NCI-H345 treated with DMSO at 0.1 percent for 48 hours (cell line): Measurements from ENCODE around the gene PTPRN2.
"Not testable (repeated sequence)": the region's sequence is repeated elsewhere in the genome, so short reads cannot be mapped to it uniquely, and the experiment has no call there.

ENCODE experiments used
- DNase-seq: peaks from one replicate; lab custom pipeline; 2025; ENCODE audit not compliant: unreplicated experiment; lab: John Stamatoyannopoulos, UW

Gene PTPRN2

GRCh38 chr7:158534598-158534997, 53.0 kb downstream of the PTPRN2 start:
- no peak for DNase-seq

DNA sequence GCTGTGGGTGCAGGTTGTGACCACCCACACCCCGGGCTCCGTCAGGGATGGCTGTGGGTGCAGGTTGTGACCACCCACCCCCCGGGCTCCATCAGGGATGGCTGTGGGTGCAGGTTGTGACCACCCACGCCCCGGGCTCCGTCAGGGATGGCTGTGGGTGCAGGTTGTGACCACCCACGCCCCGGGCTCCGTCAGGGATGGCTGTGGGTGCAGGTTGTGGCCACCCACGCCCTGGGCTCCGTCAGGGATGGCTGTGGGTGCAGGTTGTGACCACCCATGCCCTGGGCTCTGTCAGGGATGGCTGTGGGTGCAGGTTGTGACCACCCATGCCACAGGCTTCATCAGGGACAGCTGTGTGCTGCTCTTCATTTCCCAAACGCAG, 53.5 kb downstream of the PTPRN2 start:
- DNase-seq: not testable (repeated sequence)

DNA sequence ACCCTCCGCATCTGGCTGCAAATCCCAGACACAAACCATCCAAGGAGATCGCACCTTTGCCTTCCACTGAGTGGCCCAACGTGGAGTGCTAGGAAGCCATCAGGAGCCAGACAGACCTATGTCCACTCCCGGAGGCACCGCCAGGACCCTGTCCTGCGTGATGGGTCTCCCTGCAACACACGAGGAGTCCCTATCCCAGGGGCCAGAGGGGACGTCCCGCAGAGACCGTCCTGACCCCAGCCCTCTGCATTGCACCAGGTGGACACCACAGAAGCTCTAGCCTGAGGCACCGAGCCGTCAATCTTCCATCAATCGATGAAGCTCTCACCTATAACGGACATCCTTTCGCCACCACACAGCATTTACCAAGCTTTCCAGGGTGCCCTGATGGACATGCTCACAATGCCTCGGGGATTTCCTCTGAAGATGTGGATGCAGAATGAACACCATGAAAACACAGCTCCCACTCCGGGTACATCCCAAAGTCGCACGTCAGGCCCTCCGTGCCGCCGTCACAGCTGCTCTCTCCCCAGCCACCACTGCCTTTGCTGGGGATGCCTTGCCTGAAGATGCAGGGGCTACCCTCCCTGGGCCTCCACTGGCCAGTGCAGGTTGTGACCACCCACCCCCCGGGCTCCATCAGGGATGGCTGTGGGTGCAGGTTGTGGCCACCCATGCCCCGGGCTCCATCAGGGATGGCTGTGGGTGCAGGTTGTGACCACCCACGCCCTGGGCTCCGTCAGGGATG, 54.1 kb downstream of the PTPRN2 start:
- DNase-seq: no peak

GRCh38 chr7:158532093-158532627, 55.5 kb downstream of the PTPRN2 start:
- no peak for DNase-seq

DNA sequence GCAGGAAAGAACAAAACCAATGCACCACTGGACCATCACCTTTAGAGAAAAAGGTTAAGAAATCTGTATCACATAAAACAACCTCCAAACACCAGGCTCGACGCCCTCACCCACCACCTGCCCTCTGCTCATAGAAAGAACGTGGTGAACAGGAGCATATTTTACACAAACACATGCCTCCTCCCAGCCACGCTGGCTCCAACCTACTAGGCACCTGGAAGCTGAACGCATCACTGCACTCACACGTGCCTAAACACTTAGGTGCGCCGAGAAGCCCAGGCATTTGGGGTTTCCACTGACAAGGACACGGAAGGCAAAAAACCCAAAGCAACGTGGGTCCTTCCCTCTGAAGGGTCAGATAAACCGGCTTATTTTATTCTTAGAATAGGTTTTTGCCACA, 56.0 kb downstream of the PTPRN2 start:
- DNase-seq: peak; percentile 33

- DNase-seq: peak; percentile 16
Observed at GRCh38 chr7:158530800-158531609, 56.6 kb downstream of the PTPRN2 start.

DNA sequence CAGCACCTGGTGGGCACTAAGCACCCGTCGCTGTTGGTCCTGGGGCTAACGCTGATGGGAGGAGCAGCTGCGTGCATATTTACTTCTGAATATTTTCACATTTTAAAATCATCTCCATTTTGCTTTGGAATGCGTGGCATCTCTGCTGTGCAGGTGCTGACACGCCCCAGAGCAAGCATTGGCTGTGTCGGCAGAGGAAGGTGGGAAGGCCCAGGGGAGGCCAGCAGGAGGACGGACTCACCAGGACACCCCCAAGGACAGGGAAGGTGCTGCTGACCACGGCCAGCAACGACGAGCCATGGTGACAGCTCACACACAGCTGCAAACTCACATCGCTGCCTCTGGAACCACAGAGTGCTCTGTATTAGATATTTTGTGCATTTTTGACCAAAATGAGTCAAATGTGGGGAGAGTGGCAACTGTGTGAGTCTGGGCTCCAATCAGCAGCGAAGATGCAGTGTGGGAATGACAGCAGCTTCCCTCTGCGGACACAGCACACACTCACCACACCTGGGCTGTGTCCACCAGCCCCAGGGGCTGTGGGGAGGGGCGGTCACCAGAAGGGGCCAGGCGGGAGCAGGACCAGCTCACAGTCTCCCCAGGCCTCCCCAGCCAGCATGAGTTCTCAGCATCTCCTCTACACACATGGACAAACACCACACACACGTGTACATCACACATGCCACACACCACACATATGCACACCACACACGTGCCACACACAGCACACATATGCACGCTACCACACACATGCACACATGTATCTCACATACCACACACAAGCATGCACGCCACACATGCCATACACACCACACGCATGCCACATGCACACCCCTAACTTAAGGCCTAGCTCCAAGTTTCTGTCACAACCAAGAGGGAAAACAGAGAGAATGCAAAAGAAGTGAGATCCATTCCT, 58.2 kb downstream of the PTPRN2 start:
- no peak for DNase-seq

- DNase-seq: no peak
Observed at GRCh38 chr7:158527915-158528502, 59.6 kb downstream of the PTPRN2 start.

DNA sequence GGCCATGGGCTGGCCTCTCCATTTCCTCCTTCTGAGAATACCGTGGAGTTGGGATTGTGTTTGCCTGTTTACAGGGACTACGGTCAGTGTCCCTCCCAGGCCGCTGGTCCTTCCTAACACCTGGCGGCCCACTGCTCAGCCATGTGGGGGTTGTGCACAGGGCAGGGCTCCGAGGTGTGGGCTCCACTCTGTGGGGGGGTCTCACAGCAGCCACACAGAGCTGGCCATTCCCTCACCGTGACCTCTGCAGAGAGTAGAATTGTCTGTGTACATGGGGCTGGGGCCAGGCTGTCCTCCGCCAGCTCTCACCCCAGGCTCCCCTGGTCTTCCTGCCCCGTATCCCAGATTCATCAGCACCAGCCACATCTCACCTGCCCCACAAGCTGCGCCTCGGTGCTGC, 60.1 kb downstream of the PTPRN2 start:
- no peak for DNase-seq

DNA sequence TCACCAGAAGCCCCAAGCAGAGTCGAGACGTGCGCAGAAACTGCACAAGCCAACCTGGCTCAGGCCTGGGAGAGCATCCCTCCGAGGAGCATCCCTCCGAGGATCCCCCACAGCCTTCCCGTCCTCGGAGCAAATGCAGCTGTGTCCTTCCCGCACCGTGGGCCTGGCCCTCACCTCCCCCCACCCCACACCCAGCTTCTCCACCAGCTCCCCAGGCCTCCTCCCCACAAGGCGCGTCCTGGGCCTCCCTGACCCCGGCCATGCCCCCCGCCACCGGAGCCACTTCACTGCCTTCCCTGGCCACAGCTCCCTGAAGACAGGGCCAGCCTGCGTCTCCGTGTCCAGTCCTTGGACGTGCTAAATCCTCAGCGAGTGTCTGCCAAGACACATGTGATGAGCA, 60.6 kb downstream of the PTPRN2 start:
- DNase-seq: no peak

DNA sequence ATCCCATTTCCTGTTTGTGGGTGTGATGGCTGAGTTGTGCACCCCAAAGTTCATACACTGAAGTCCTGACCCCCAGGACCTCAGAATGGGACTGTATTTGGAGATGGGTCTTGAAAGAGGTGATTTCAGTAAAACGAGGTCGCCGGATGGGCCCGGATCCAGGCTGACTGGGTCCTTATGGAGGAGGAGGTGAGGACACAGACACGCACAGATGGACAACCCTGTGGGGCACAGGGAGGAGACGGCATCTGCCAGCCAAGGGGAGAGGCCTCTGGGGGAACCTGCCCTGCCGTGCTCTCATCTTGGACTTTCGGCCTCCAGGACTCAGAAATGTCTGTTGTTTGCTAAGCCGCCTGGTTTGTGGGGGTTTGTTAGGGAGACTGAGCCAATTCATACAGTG, 61.1 kb downstream of the PTPRN2 start:
- no peak for DNase-seq

DNA sequence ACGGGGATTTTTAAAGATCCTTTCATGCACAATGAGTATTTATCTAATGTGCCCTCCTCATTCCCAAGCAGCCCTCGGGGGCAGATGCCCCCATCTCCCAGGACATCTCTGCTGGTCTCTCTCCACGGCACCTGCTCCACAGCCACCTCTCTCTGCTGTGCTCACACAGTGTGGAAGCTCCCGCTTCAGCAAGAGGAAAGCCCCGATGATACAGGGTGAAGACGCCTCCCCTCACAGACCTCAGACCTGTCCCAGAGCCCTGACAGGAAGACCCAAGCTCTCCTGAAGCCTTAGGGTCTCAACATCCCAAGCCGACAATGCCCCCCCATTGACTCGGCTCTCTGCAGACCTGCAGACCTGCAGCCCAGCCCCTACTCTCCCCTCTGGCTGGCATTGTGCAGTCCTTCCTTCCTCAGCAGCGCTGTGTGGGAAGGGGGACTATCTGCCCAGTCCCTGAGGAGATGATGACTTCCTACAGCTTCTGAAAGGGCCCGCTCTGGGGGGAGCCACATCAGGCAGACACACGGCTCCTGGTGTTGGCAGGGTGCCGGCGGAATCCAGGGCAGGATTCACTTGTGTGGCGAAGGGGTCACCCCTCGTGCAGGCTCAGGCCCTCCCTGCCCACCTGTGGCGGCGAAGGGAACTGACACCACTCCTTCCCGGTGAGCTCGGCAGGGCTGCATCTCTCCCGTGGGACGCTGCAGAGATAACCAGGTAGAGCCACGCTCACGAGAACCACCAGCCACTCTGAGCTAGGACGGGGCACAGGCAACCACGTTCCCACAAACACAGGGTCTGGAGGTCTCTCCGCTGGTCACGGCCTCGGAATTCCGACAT, 61.8 kb downstream of the PTPRN2 start:
- no peak for DNase-seq

DNA sequence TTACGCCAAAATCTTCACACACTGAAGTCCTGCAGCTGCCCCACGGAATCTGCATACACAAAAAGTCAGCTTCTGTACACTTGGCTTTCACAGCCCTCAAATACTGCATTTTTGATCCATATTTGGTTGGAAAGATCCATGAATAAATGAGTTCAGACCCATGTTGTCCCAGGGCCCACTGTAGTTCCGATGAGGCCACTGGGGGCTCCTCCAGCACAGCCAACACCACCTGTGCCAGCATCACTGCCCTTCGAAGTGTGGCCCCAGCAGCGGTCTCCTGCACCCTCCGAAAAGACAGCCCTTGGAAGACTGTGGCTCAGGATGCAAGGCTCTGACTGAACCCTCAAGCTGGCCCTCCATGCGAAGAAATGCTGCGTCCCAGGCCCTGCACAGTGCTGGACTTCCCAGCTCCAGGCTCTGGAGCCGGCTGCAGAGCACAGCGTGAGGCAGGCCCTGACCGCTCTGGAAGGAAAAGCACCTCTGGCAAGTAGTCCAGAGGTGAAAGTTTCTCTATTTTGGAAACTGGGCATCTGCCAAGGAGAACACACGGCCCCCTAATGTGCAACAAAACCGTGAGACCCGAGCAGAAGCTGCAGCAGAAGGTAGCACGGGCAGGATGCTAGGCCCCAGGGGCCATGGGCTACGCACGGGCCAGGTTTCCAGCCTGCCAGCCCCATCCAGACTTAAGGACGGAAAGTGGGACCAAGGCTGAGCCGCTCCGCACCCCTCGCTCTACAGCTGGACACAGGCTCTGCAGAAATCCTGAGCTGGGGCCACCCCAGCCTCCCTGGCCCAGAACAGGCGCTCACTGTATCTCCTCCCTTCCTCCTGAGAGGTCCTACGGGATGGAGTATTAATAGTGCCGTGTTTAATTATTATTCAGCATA, 62.6 kb downstream of the PTPRN2 start:
- DNase-seq: no peak

GRCh38 chr7:158524286-158524685, 63.3 kb downstream of the PTPRN2 start:
- not testable (repeated sequence) for DNase-seq

DNA sequence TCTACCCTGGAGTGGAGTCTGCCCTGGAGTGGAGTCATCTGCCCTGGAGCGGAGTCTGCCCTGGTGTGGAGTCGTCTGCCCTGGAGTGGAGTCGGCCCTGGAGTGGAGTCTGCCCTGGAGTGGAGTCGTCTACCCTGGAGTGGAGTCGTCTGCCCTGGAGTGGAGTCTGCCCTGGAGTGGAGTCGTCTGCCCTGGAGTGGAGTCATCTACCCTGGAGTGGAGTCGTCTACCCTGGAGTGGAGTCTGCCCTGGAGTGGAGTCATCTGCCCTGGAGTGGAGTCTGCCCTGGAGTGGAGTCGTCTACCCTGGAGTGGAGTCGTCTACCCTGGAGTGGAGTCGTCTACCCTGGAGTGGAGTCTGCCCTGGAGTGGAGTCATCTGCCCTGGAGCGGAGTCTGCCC, 63.7 kb downstream of the PTPRN2 start:
- DNase-seq: not testable (repeated sequence)

DNA sequence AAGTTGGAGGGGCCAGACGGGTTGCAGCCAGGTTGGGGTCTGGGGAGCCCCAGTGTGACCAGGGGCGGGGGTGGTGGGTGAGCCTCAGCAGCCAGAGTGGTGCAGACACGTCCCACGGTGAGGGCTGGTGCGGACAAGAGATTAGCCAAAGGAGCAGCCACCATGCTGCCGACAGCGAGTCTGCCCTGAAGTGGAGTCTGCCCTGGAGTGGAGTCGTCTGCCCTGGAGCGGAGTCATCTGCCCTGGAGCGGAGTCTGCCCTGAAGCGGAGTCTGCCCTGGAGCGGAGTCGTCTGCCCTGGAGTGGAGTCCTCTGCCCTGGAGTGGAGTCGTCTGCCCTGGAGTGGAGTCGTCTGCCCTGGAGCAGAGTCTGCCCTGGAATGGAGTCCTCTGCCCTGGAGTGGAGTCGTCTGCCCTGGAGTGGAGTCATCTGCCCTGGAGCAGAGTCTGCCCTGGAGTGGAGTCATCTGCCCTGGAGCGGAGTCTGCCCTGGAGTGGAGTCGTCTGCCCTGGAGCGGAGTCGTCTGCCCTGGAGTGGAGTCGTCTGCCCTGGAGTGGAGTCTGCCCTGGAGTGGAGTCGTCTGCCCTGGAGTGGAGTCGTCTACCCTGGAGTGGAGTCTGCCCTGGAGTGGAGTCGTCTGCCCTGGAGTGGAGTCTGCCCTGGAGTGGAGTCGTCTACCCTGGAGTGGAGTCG, 64.3 kb downstream of the PTPRN2 start:
- not testable (repeated sequence) for DNase-seq

DNA sequence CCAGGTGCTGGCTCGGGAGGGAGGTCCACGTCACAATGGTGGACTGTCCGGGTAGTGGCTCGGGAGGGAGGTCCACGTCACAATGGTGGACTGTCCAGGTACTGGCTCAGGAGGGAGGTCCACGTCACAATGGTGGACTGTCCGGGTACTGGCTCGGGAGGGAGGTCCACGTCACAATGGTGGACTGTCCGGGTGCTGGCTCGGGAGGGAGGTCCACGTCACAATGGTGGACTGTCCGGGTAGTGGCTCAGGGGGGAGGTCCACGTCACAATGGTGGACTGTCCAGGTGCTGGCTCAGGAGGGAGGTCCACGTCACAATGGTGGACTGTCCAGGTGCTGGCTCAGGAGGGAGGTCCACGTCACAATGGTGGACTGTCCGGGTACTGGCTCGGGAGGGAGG, 65.8 kb downstream of the PTPRN2 start:
- not testable (repeated sequence) for DNase-seq

- no peak for DNase-seq
Observed at GRCh38 chr7:158520825-158521224, 66.8 kb downstream of the PTPRN2 start.
